IPS DF 6.9 (cell line): Measurements from ENCODE around the gene ITGB1BP1.

ENCODE experiments used
- DNase-seq: peaks from one replicate; pipeline ENCODE4 v3.0.0-alpha.2; 2013; ENCODE audit warnings: low read depth, low spot score
- H3K27ac ChIP-seq: one replicate; pipeline ENCODE4 v1.5.1; 2013; ENCODE audit warnings: low read length, control low read depth
- H3K27me3 ChIP-seq: 2 replicates; pipeline ENCODE4 v1.6.1; 2013; ENCODE audit warnings: mild to moderate bottlenecking, low read length; ENCODE audit not compliant: control insufficient read depth, insufficient read depth
- H3K36me3 ChIP-seq: 2 replicates; pipeline ENCODE4 v1.6.1; 2013; ENCODE audit warnings: low read length; ENCODE audit not compliant: control insufficient read depth, insufficient read depth
- H3K4me1 ChIP-seq: 2 replicates; pipeline ENCODE4 v1.6.1; 2013; ENCODE audit warnings: low read length; ENCODE audit not compliant: control insufficient read depth, insufficient read depth
- H3K4me3 ChIP-seq: 2 replicates; pipeline ENCODE4 v1.5.1; 2013; ENCODE audit warnings: mild to moderate bottlenecking, low read length
- H3K9me3 ChIP-seq: 2 replicates; pipeline ENCODE4 v1.6.1; 2013; ENCODE audit warnings: low read length, inconsistent platforms; ENCODE audit not compliant: control insufficient read depth, insufficient read depth
- WGBS: extraction: QIAGEN DNeasy Blood & Tissue Kit; methylation state at CpG from one replicate; pipeline ENCODE4 v1.1.7; 2013; ENCODE audit warnings: mixed read lengths, missing lambda C conversion rate; ENCODE audit not compliant: insufficient read length, insufficient coverage; 5-methylcytosine and 5-hydroxymethylcytosine counted together

Gene ITGB1BP1

DNA sequence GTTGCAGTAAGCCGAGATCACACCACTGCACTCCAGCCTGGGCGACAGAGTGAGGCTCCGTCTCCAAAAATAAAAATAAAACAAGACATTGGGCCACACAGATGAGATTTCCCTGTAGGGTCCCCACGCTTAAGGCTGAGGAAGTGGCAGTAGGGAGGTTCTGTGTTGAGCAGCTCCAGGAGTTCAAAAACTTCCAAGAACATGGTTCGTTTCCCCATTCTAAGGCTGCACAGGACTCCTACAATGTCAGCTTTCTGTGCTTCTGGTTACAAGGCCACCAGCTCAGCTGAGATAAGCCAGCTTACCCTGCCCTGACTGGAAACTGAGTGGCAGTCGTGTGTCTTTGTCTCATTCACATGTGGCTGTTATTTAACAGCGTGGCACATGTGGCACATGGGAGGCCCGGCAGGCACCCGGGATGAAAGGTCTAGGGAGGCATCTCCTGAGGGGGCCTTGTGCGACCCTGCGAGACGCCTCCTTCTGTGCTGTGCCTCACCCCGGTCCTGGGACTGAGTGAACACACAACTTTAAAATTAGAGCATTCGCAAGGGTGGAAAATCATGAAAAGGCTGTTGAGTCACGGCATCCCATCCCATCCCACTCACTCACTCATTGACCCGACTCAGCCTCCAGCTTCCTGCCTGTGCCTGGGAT, 7.7 kb downstream of the ITGB1BP1 start:
- no peak for DNase-seq
- Histone ChIP-seq H3K27ac (no peak overlapping the region), H3K27me3 (no peaks in the 10 kb centered on the region), H3K4me3 (no peak overlapping the region), H3K9me3 (no peaks in the 10 kb centered on the region), H3K36me3 (no peaks in the 10 kb centered on the region; the same call in 1 of the 2 replicates), H3K4me1 (no peaks in the 10 kb centered on the region)
- WGBS = no CpG with 5 or more reads among the region's 16 CpGs

GRCh38 chr2:9412781-9413180, 10.5 kb downstream of the ITGB1BP1 start:
- H3K27me3 ChIP-seq = no peaks in the 10 kb centered on the region
- DNase-seq = no peak
- no peaks in the 10 kb centered on the region for H3K9me3 ChIP-seq
- no CpG with 5 or more reads among the region's 7 CpGs for WGBS
- H3K4me1 ChIP-seq = no peaks in the 10 kb centered on the region
- no peak overlapping the region for H3K27ac ChIP-seq
- H3K36me3 ChIP-seq = no peaks in the 10 kb centered on the region; the same call in 1 of the 2 replicates
- H3K4me3 ChIP-seq = no peak overlapping the region

DNA sequence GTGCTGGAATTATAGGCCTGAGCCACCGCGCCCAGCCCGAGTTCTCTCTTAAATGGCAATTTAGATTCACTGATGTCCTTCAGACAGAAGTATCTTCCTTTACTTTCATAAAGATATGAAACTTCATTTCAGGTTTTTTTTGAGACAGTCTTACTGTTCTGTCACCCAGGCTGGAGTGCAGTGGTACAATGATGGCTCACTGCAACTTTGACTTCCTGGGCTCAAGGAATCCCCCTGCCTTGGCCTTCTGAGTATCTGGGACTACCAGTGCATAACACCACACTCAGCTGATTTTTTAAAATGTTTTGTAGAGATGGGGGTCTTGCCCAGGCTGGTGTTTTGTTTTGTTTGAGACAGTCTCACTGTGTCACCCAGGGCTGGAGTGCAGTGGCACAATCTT, 13.2 kb downstream of the ITGB1BP1 start:
- H3K4me1 ChIP-seq = no peaks in the 10 kb centered on the region
- no peaks in the 10 kb centered on the region for H3K9me3 ChIP-seq
- WGBS = no CpG with 5 or more reads among the region's 3 CpGs
- H3K27ac ChIP-seq = no peak overlapping the region
- no peaks in the 10 kb centered on the region for H3K27me3 ChIP-seq
- DNase-seq = no peak
- no peak overlapping the region for H3K4me3 ChIP-seq
- H3K36me3 ChIP-seq = no peaks in the 10 kb centered on the region; the same call in 1 of the 2 replicates

DNA sequence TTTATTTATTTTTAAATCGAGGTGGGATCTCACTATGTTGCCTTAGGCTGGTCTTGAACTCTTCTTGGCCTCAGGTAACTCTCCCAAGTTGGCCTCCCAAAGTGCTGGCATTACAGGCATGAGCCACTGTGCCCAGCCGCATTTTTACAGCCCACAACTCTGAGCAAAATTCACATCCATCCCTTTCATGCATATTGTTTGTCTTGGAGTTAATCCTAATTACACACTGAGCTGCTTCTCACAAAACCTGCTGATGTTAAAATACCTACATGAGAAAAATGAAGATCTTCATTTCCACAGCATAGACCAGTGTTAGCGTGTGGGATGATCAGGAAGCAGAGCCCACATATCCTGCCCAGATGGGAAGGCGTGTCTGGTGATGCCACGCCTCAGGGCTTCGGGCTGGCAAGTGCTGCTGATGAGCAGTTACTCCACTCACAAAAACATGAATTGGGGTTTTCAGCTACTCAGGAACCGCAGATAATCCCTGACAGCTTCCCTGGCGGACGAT, 14.6 kb downstream of the ITGB1BP1 start:
- no peak overlapping the region for H3K4me3 ChIP-seq
- no CpG with 5 or more reads among the region's 9 CpGs for WGBS
- no peaks in the 10 kb centered on the region for H3K4me1 ChIP-seq
- H3K27ac ChIP-seq = no peak overlapping the region
- H3K36me3 ChIP-seq = no peaks in the 10 kb centered on the region; the same call in 1 of the 2 replicates
- no peaks in the 10 kb centered on the region for H3K9me3 ChIP-seq
- DNase-seq = no peak
- H3K27me3 ChIP-seq = no peaks in the 10 kb centered on the region

DNA sequence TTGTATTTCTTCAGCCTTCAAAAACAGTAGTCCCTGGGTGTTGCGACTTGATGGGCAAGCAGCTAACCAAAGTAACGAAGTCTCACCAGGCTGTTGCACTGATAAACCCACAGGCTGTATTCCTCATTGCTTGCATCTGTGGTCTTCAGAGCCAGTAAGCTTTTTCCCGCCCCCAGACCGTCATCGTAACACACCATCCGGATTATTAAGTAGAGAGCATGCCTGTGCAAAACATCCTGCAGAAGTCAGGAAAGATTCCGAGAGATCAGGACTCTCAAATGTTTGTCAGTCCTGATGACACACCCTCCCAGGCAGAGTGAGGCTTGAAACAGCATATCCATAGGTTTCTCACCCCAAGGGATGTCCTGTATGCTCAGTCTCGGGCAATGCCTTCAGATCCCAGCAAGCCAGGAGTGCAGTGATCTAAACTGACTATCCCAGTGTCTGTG, 15.9 kb downstream of the ITGB1BP1 start:
- no CpG with 5 or more reads among the region's 8 CpGs for WGBS
- Histone ChIP-seq H3K27ac (no peak overlapping the region), H3K4me1 (no peaks in the 10 kb centered on the region), H3K4me3 (no peak overlapping the region), H3K27me3 (no peaks in the 10 kb centered on the region), H3K36me3 (no peaks in the 10 kb centered on the region; the same call in 1 of the 2 replicates), H3K9me3 (no peaks in the 10 kb centered on the region)
- no peak for DNase-seq

GRCh38 chr2:9406529-9407362, 16.6 kb downstream of the ITGB1BP1 start:
- no peaks in the 10 kb centered on the region for H3K4me1 ChIP-seq
- H3K9me3 ChIP-seq = no peaks in the 10 kb centered on the region
- DNase-seq = no peak
- H3K4me3 ChIP-seq = no peak overlapping the region
- WGBS = no CpG with 5 or more reads among the region's 13 CpGs
- no peak overlapping the region for H3K27ac ChIP-seq
- no peaks in the 10 kb centered on the region; the same call in 1 of the 2 replicates for H3K36me3 ChIP-seq
- no peaks in the 10 kb centered on the region for H3K27me3 ChIP-seq

DNA sequence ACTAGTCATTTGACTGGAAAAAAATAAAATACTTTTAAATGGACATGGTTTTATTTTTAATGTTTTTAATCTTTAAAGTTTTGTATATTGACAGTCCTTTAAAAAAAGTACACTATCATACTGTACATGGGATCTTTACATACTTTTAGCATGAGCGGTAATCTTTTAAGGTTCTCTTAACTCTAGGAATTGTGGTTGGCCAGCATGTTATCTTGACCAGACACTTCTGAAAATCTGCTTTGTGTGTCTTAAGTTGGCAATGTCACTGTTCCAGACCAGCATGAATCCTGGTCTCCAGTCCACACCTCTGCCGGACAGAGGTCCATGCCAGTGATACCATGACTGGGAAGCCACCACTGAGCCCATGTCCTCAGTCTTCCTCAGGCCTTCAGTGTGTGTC, 17.7 kb downstream of the ITGB1BP1 start:
- Histone ChIP-seq H3K4me3 (no peak overlapping the region), H3K27me3 (no peaks in the 10 kb centered on the region), H3K4me1 (no peaks in the 10 kb centered on the region), H3K9me3 (no peaks in the 10 kb centered on the region), H3K27ac (no peak overlapping the region), H3K36me3 (no peaks in the 10 kb centered on the region; the same call in 1 of the 2 replicates)
- WGBS = no CpG with 5 or more reads among the region's 2 CpGs
- DNase-seq = no peak

GRCh38 chr2:9404451-9404850, 18.9 kb downstream of the ITGB1BP1 start:
- Histone ChIP-seq H3K4me3 (no peak overlapping the region), H3K9me3 (no peaks in the 10 kb centered on the region), H3K36me3 (no peaks in the 10 kb centered on the region), H3K27me3 (no peaks in the 10 kb centered on the region), H3K4me1 (no peaks in the 10 kb centered on the region), H3K27ac (no peak overlapping the region)
- DNase-seq = no peak
- WGBS = no CpG with 5 or more reads among the region's 4 CpGs

DNA sequence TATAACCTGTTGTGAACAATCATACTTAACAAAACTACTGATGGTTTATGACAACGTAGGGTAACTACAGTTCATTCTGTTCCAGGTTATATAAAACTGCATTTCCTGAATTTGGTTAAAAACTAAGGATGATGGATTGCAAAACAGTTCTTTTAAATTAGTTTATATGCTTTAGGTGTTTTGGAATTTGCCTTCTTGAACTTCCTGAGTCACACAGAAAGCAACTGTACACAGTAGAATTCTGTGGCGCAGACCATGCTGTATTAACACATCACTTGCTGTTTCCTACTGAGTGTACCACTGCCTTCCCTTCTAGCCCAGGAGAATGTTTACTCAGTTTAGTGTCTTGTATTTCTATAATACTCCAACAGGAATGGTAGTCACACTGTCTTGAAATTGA, 19.4 kb downstream of the ITGB1BP1 start:
- WGBS = no CpG with 5 or more reads among the region's 2 CpGs
- H3K27ac ChIP-seq = no peak overlapping the region
- no peak overlapping the region for H3K4me3 ChIP-seq
- H3K9me3 ChIP-seq = no peaks in the 10 kb centered on the region
- no peaks in the 10 kb centered on the region for H3K36me3 ChIP-seq
- H3K4me1 ChIP-seq = no peaks in the 10 kb centered on the region
- no peaks in the 10 kb centered on the region for H3K27me3 ChIP-seq
- DNase-seq = no peak

GRCh38 chr2:9401646-9402371, 21.5 kb downstream of the ITGB1BP1 start:
- H3K4me1 ChIP-seq = no peaks in the 10 kb centered on the region
- no peaks in the 10 kb centered on the region for H3K36me3 ChIP-seq
- H3K4me3 ChIP-seq = no peak overlapping the region
- no peaks in the 10 kb centered on the region for H3K9me3 ChIP-seq
- DNase-seq = no peak
- no peaks in the 10 kb centered on the region for H3K27me3 ChIP-seq
- H3K27ac ChIP-seq = no peak overlapping the region
- no CpG with 5 or more reads among the region's 19 CpGs for WGBS
